GM19372 (cell line): ENCODE data around the gene AHDC1.

Experiments used
- ATAC-seq: cut with Tn5 transposase; IDR thresholded peaks from one replicate; pipeline ENCODE4 v1.9.1; 2021; ENCODE audit warnings: mild to moderate bottlenecking, low read depth, moderate library complexity; ENCODE audit not compliant: unreplicated experiment

The AHDC1 gene

GRCh38 chr1:27568300-27569087 lies 35.5 kb downstream of the AHDC1 start:
- ATAC-seq = peak; percentile 93

- ATAC-seq = no peak
Observed at GRCh38 chr1:27567971-27568299, 36.0 kb downstream of the AHDC1 start.

- no peak for ATAC-seq
Observed at GRCh38 chr1:27567146-27567526, 36.8 kb downstream of the AHDC1 start.

GRCh38 chr1:27566462-27567145 lies 37.3 kb downstream of the AHDC1 start:
- no peak for ATAC-seq

- ATAC-seq = no peak
Observed at GRCh38 chr1:27564710-27565649, 39.0 kb downstream of the AHDC1 start.

GRCh38 chr1:27563591-27564471 lies 40.1 kb downstream of the AHDC1 start:
- ATAC-seq = no peak

- ATAC-seq = no peak
Observed at GRCh38 chr1:27563341-27563590, 40.7 kb downstream of the AHDC1 start.

- no peak for ATAC-seq
Observed at GRCh38 chr1:27562534-27563340, 41.2 kb downstream of the AHDC1 start.

GRCh38 chr1:27562021-27562420 lies 41.9 kb downstream of the AHDC1 start:
- no peak for ATAC-seq

GRCh38 chr1:27561124-27561899 lies 42.6 kb downstream of the AHDC1 start:
- no peak for ATAC-seq

- no peak for ATAC-seq
Observed at GRCh38 chr1:27560268-27561123, 43.4 kb downstream of the AHDC1 start.

GRCh38 chr1:27559466-27560030 lies 44.4 kb downstream of the AHDC1 start:
- no peak for ATAC-seq

GRCh38 chr1:27557596-27558340 lies 46.2 kb downstream of the AHDC1 start:
- no peak for ATAC-seq

- no peak for ATAC-seq
Observed at GRCh38 chr1:27556781-27557595, 47.0 kb downstream of the AHDC1 start.

- no peak for ATAC-seq
Observed at GRCh38 chr1:27556435-27556780, 47.5 kb downstream of the AHDC1 start.

- ATAC-seq = no peak
Observed at GRCh38 chr1:27555700-27556424, 48.1 kb downstream of the AHDC1 start.
